Psoas muscle (tissue), 8 donors: ENCODE results near the gene ASH1L. TPM values are rescaled to one million over a fixed set of nuclear protein-coding genes. Genes with fewer than 3 reads are reported as not detected.

Experiments
- ATAC-seq, 4 donors: fragments of 200-7000 bp; cut with Tn5 transposase; one replicate each; pipeline ENCODE4 v1.9.1; 2020; ENCODE audit warnings: moderate library complexity in 3 of 4, mild to moderate bottlenecking in 2 of 4
- DNase-seq, 2 donors: peaks; one replicate each; pipeline ENCODE4 v3.0.0-alpha.2; 2020
- H3K27ac ChIP-seq: fragments of 200-600 bp; one replicate; pipeline ENCODE4 v1.8.0; 2022
- H3K27me3 ChIP-seq, 3 donors: fragments of 200-600 bp in 1 of 3; one replicate each; pipeline versions ENCODE4 v1.6.1 to v1.8.0; 2013 to 2022; ENCODE audit warnings: low read length in 2 of 3, mild to moderate bottlenecking in 2 of 3, moderate library complexity in 1 of 3; ENCODE audit not compliant: insufficient read depth in 3 of 3
- H3K36me3 ChIP-seq, 2 donors: fragments of 200-600 bp in 1 of 2; one replicate each; pipeline versions ENCODE4 v1.6.1 to v1.8.0; 2013 to 2022; ENCODE audit warnings: low read depth in 1 of 2, mild to moderate bottlenecking in 1 of 2, moderate library complexity in 1 of 2; ENCODE audit not compliant: insufficient read depth in 1 of 2
- H3K4me1 ChIP-seq: fragments of 200-600 bp; one replicate; pipeline ENCODE4 v1.8.0; 2022
- H3K4me3 ChIP-seq: fragments of 200-600 bp; one replicate; pipeline ENCODE4 v1.8.0; 2022; ENCODE audit warnings: mild to moderate bottlenecking
- H3K9me3 ChIP-seq: fragments of 200-600 bp; one replicate; pipeline ENCODE4 v1.8.0; 2022
- CTCF ChIP-seq: fragments of 200-600 bp; IDR thresholded peaks from one replicate; pipeline ENCODE4 v1.8.0; 2022; ENCODE audit warnings: antibody characterized with exemption
- WGBS, 3 donors: extraction: QIAGEN DNeasy Blood & Tissue Kit; methylation state at CpG; one replicate each; pipeline versions ENCODE4 v1.1.6 to v1.1.7; 2013; 5-methylcytosine and 5-hydroxymethylcytosine counted together
- intact Hi-C, 2 donors: fragments of 100-400 bp; cut with DNase I; formaldehyde crosslinking; loops; one replicate each; pipeline versions ENCODE4 v1.11.0 to v1.14.2; 2022
- polyA plus RNA-seq, 3 donors: library from polyadenylated mRNA; stranded (reverse); fragments of 200-250 nt; gene quantifications; one replicate each; pipeline ENCODE4 v1.2.3, GENCODE V29; 2013
- total RNA-seq, 4 donors: library from RNA; stranded (reverse); fragmentation: NEBNext Ultra II Directional in 2 of 4; extraction: Animal tissue kit (Norgen Biotek cat#: 25700) in 2 of 4; gene quantifications; one replicate each; pipeline versions ENCODE4 v1.2.1 to v1.2.4, GENCODE V29; 2021 to 2023
- donor health status: healthy with polysubstance abuse.
- donor health status: DM: no; HTN: no; CAD: no; lungs with moderate emphysema.
- donor health status: Bipolar disorder and iron deficiency.
- donor health status: healthy.
- donor health status: DM: yes; HTN: yes; CAD: no.
- donor health status: DM: no; HTN: no; CAD: no.
- donor health status: DM: no; HTN: no; CAD: no.
- donor health status: DM: yes; HTN: yes; CAD: no.

The ASH1L gene
- total and polyA plus RNA-seq, 7 donors, result 6.5 to 52.0 (median 41.6) TPM

- peaks cover 9% of the 10 kb centered on the region for H3K9me3 ChIP-seq
- no peak overlapping the region for H3K4me3 ChIP-seq
- H3K27me3 ChIP-seq, result no peaks in the 10 kb centered on the region
- no peak for DNase-seq
- intact Hi-C loops, result no loop called here
- 76 to 89% (median 85%) methylated on average over 5 of the region's 5 CpGs for WGBS, 3 donors
- H3K4me1 ChIP-seq, result no peaks in the 10 kb centered on the region
- peak in 1 of 4 donors; percentile 37 for ATAC-seq
- TF ChIP-seq CTCF, result no peak
- peaks cover 9 to 16% of the 10 kb centered on the region in 2 donors for H3K36me3 ChIP-seq
- H3K27ac ChIP-seq, result no peak overlapping the region
Observed at GRCh38 chr1:155474146-155474545, 88.5 kb downstream of the ASH1L start.

GRCh38 chr1:155473151-155473821, 89.3 kb downstream of the ASH1L start:
- intact Hi-C loops, result no loop called here

GRCh38 chr1:155472491-155473083, 90.0 kb downstream of the ASH1L start:
- H3K27me3 ChIP-seq, result no peaks in the 10 kb centered on the region
- no peak for TF ChIP-seq CTCF
- DNase-seq (no peak), ATAC-seq (no peak)
- 71 to 80% (median 80%) methylated on average over 2 of the region's 2 CpGs for WGBS, 3 donors
- intact Hi-C loops, result no loop called here
- H3K36me3 ChIP-seq, result peaks cover 0 to 1% of the 10 kb centered on the region in 2 donors
- peaks cover 3% of the 10 kb centered on the region for H3K4me1 ChIP-seq
- H3K4me3 ChIP-seq, result no peak overlapping the region
- peaks cover 9% of the 10 kb centered on the region for H3K9me3 ChIP-seq
- no peak overlapping the region for H3K27ac ChIP-seq

More at GRCh38 chr1:155473151-155473821, 89.3 kb downstream of the ASH1L start:
- no peak overlapping the region for H3K4me3 ChIP-seq
- H3K27me3 ChIP-seq, result no peaks in the 10 kb centered on the region
- TF ChIP-seq CTCF, result no peak
- no peaks in the 10 kb centered on the region for H3K4me1 ChIP-seq
- H3K27ac ChIP-seq, result no peak overlapping the region
- H3K36me3 ChIP-seq, result peaks cover 5 to 8% of the 10 kb centered on the region in 2 donors
- ATAC-seq (no peak), DNase-seq (no peak)
- WGBS, 3 donors, result 89 to 93% (median 91%) methylated on average over 5 of the region's 5 CpGs
- peaks cover 9% of the 10 kb centered on the region for H3K9me3 ChIP-seq

GRCh38 chr1:155471891-155472290, 90.7 kb downstream of the ASH1L start:
- no peak for TF ChIP-seq CTCF
- H3K36me3 ChIP-seq, result no peaks in the 10 kb centered on the region
- ATAC-seq, result no peak
- peaks cover 9% of the 10 kb centered on the region for H3K9me3 ChIP-seq
- H3K27me3 ChIP-seq, result no peaks in the 10 kb centered on the region
- WGBS, 3 donors, result 97 to 99% (median 98%) methylated on average over 5 of the region's 5 CpGs
- H3K4me3 ChIP-seq, result no peak overlapping the region
- peaks cover 10% of the 10 kb centered on the region for H3K4me1 ChIP-seq
- no peak for DNase-seq
- intact Hi-C loops, result no loop called here
- no peak overlapping the region for H3K27ac ChIP-seq
